ENCODE measurements around the gene DCP1B. TPM values are rescaled to one million over a fixed set of nuclear protein-coding genes. Genes with fewer than 3 reads are reported as not detected.

Gene DCP1B
- total and polyA plus RNA-seq, 2 donors from 2014 or later, result 11.3 to 15.0 TPM

DNA sequence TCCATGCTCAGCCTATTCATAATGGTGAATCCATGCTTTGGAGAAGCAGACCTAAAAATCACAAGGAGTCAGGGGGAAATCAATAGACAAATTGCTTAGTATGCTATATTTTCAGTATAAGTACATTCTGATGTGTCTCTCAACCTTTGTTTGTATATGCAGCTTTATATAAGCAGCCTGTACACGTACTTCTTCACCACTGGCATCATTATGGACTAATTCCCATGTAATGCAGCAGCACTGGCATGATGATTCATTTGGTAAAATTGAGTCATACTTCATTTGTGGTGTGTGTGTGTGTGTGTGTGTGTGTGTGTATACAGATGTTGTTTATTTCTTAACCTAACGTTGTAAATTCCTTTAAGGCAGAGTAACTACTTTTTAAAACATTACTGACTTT, 10.9 kb downstream of the DCP1B start:
- no peak for DNase-seq
- no peaks in the 10 kb centered on the region for H3K27me3 ChIP-seq (ENCODE audit: control insufficient read depth, insufficient read depth, low read length)

DNA sequence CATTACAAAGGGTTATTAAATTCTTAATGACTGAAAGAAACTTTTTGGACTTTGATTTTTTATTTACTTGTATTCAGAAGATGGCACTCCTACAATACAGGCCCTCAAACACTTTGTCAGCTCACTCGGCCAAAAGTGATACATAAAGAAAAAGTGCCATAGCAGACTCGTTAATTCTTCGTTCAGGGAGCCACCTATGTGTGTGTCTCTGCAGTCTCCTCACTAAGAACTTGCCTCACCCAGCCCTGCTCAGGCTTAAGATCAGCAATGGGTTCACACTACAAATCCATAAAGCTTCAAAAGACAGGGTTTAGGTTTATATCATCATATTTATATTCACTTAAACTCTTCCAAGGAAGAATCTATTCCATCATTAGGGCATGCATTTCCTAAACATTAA, 11.5 kb downstream of the DCP1B start:
- Histone ChIP-seq H3K9ac (ENCODE audit: low read length in 3 of 3) (no peak overlapping the region), H3K9me3 (ENCODE audit: control insufficient read depth in 2 of 3, insufficient read depth in 1 of 3, low read length in 3 of 3) (peaks cover 0 to 1% (median 0%) of the 10 kb centered on the region in 3 donors), H3K36me3 (ENCODE audit: control insufficient read depth in 2 of 3, insufficient read depth in 3 of 3, low read length in 3 of 3) (peaks cover 5 to 15% (median 7%) of the 10 kb centered on the region in 3 donors), H3K27ac (ENCODE audit: low read depth in 2 of 2, low read length in 2 of 2) (no peak overlapping the region), H3K27me3 (ENCODE audit: control insufficient read depth, insufficient read depth, low read length) (no peaks in the 10 kb centered on the region), H3K4me1 (ENCODE audit: control insufficient read depth in 2 of 3, insufficient read depth in 2 of 3, low read depth in 1 of 3, low read length in 3 of 3) (peaks cover 0 to 4% (median 0%) of the 10 kb centered on the region in 3 donors), H3K4me3 (ENCODE audit: low read length in 3 of 3) (no peak overlapping the region)
- intact Hi-C loops (cut with DNase I), result no loop called here
- TF ChIP-seq CTCF (IDR thresholded peaks at IDR 0.05; ENCODE audit: borderline replicate concordance, extremely low read depth, insufficient read depth), result no peak
- FAIRE-seq (no peak), DNase-seq (no peak)

More for the DNA sequence above, 10.9 kb downstream of the DCP1B start:
- no peak overlapping the region for H3K4me3 ChIP-seq (ENCODE audit: low read length in 3 of 3)
- no peaks in the 10 kb centered on the region for H3K9me3 ChIP-seq (ENCODE audit: control insufficient read depth in 2 of 3, insufficient read depth in 1 of 3, low read length in 3 of 3)
- FAIRE-seq, result no peak
- no peak for TF ChIP-seq CTCF (IDR thresholded peaks at IDR 0.05; ENCODE audit: borderline replicate concordance, extremely low read depth, insufficient read depth)
- H3K36me3 ChIP-seq (ENCODE audit: control insufficient read depth in 2 of 3, insufficient read depth in 3 of 3, low read length in 3 of 3), result peaks cover 4 to 9% (median 5%) of the 10 kb centered on the region in 3 donors
- no peak overlapping the region for H3K27ac ChIP-seq (ENCODE audit: low read depth in 2 of 2, low read length in 2 of 2)
- intact Hi-C loops (cut with DNase I), result no loop called here
- peaks cover 0 to 4% (median 0%) of the 10 kb centered on the region in 3 donors for H3K4me1 ChIP-seq (ENCODE audit: control insufficient read depth in 2 of 3, insufficient read depth in 2 of 3, low read depth in 1 of 3, low read length in 3 of 3)
- H3K9ac ChIP-seq (ENCODE audit: low read length in 3 of 3), result no peak overlapping the region

- no peak for TF ChIP-seq CTCF (IDR thresholded peaks at IDR 0.05; ENCODE audit: borderline replicate concordance, extremely low read depth, insufficient read depth)
Measured at GRCh38 chr12:1989111-1989510, 15.1 kb downstream of the DCP1B start.

GRCh38 chr12:1984759-1985158, 19.5 kb downstream of the DCP1B start:
- no peak for TF ChIP-seq CTCF (IDR thresholded peaks at IDR 0.05; ENCODE audit: borderline replicate concordance, extremely low read depth, insufficient read depth)
- H3K27me3 ChIP-seq (ENCODE audit: control insufficient read depth, insufficient read depth, low read length), result no peaks in the 10 kb centered on the region
- peaks cover 0 to 14% (median 3%) of the 10 kb centered on the region in 3 donors for H3K36me3 ChIP-seq (ENCODE audit: control insufficient read depth in 2 of 3, insufficient read depth in 3 of 3, low read length in 3 of 3)
- no peak overlapping the region for H3K4me3 ChIP-seq (ENCODE audit: low read length in 3 of 3)
- H3K4me1 ChIP-seq (ENCODE audit: control insufficient read depth in 2 of 3, insufficient read depth in 2 of 3, low read depth in 1 of 3, low read length in 3 of 3), result no peaks in the 10 kb centered on the region
- intact Hi-C loops (cut with DNase I), result no loop called here
- FAIRE-seq, result no peak
- H3K27ac ChIP-seq (ENCODE audit: low read depth in 2 of 2, low read length in 2 of 2), result no peak overlapping the region
- H3K9me3 ChIP-seq (ENCODE audit: control insufficient read depth in 2 of 3, insufficient read depth in 1 of 3, low read length in 3 of 3), result peaks cover 2 to 14% (median 3%) of the 10 kb centered on the region in 3 donors
- no peak overlapping the region for H3K9ac ChIP-seq (ENCODE audit: low read length in 3 of 3)
- no peak for DNase-seq

More at GRCh38 chr12:1989111-1989510, 15.1 kb downstream of the DCP1B start:
- peaks cover 0 to 3% (median 0%) of the 10 kb centered on the region in 3 donors for H3K4me1 ChIP-seq (ENCODE audit: control insufficient read depth in 2 of 3, insufficient read depth in 2 of 3, low read depth in 1 of 3, low read length in 3 of 3)
- H3K27ac ChIP-seq (ENCODE audit: low read depth in 2 of 2, low read length in 2 of 2), result no peak overlapping the region
- no peaks in the 10 kb centered on the region for H3K27me3 ChIP-seq (ENCODE audit: control insufficient read depth, insufficient read depth, low read length)
- DNase-seq (no peak), FAIRE-seq (no peak)
- peaks cover 2 to 23% (median 7%) of the 10 kb centered on the region in 3 donors for H3K36me3 ChIP-seq (ENCODE audit: control insufficient read depth in 2 of 3, insufficient read depth in 3 of 3, low read length in 3 of 3)
- intact Hi-C loops (cut with DNase I), result no loop called here
- peaks cover 2 to 14% (median 3%) of the 10 kb centered on the region in 3 donors for H3K9me3 ChIP-seq (ENCODE audit: control insufficient read depth in 2 of 3, insufficient read depth in 1 of 3, low read length in 3 of 3)
- H3K4me3 ChIP-seq (ENCODE audit: low read length in 3 of 3), result no peak overlapping the region
- H3K9ac ChIP-seq (ENCODE audit: low read length in 3 of 3), result no peak overlapping the region
